Prostate gland (tissue), 2 donors: Measurements from ENCODE around the gene CCDC201. TPM values are rescaled to one million over a fixed set of nuclear protein-coding genes. Genes with fewer than 3 reads are reported as not detected.

Experiments used
- DNase-seq: peaks from one replicate; pipeline ENCODE4 v3.0.0-alpha.2; 2019; ENCODE audit warnings: low spot score
- H3K27ac ChIP-seq, 2 donors: fragments of 200-600 bp; sonication (generic); 2 replicates each; pipeline ENCODE4 v1.5.1; 2017 to 2019
- H3K27me3 ChIP-seq: fragments of 200-600 bp; sonication (generic); replicated peaks from 2 replicates; pipeline ENCODE4 v1.5.1; 2019; ENCODE audit not compliant: insufficient read depth
- H3K36me3 ChIP-seq, 2 donors: fragments of 200-600 bp; sonication (generic); 1 replicate in 1 of 2; 2 replicates in 1 of 2; pipeline versions ENCODE4 v1.5.1 to v1.8.1; 2017 to 2019
- H3K4me1 ChIP-seq: fragments of 200-600 bp; sonication (generic); replicated peaks from 2 replicates; pipeline ENCODE4 v1.5.1; 2019
- H3K4me3 ChIP-seq, 2 donors: fragments of 200-600 bp; sonication (generic); 2 replicates each; pipeline ENCODE4 v1.5.1; 2017 to 2019
- H3K9me3 ChIP-seq: fragments of 200-600 bp; sonication (generic); 2 replicates; pipeline ENCODE4 v1.5.1; 2017
- CTCF ChIP-seq, 4 experiments: fragments of 200-600 bp in 2 of 4; fragments of 450-650 bp in 2 of 4; sonication (generic) in 2 of 4; IDR thresholded peaks; 1 replicate in 3 of 4; 2 replicates in 1 of 4; pipeline ENCODE4 v1.5.1; 2016 to 2019; ENCODE audit warnings: antibody characterized with exemption in 4 of 4, mild to moderate bottlenecking in 2 of 4, moderate library complexity in 2 of 4
- POLR2A ChIP-seq: fragments of 450-650 bp; IDR thresholded peaks from one replicate; pipeline ENCODE4 v1.6.1; 2016; ENCODE audit warnings: antibody characterized with exemption, mild to moderate bottlenecking
- POLR2AphosphoS5 ChIP-seq: sonication (generic); formaldehyde crosslinking; IDR thresholded peaks from one replicate; pipeline ENCODE4 v1.6.1; 2017; ENCODE audit warnings: antibody characterized with exemption
- WGBS: methylation state at CpG from one replicate; pipeline ENCODE4 v1.1.5; 2018; 5-methylcytosine and 5-hydroxymethylcytosine counted together
- intact Hi-C: fragments of 100-400 bp; cut with DNase I; formaldehyde crosslinking; loops from one replicate; pipeline ENCODE4 v1.14.2; 2022
- total RNA-seq, 2 donors: library from RNA; depleted of rRNA; stranded (reverse); fragments of >200 nt; gene quantifications; one replicate each; pipeline ENCODE4 v1.1.0, GENCODE V29; 2016

The CCDC201 gene
- total RNA-seq, 2 donors from 2014 or later = not detected

- no peaks in the 10 kb centered on the region for H3K27me3 ChIP-seq
- intact Hi-C loops = no loop called here
- H3K9me3 ChIP-seq = no peaks in the 10 kb centered on the region
- no peaks in the 10 kb centered on the region for H3K4me1 ChIP-seq
- DNase-seq = no peak
- H3K4me3 ChIP-seq = no peak overlapping the region
- no peaks in the 10 kb centered on the region for H3K36me3 ChIP-seq
- no peak overlapping the region for H3K27ac ChIP-seq
- TF ChIP-seq POLR2AphosphoS5 = no peak
- TF ChIP-seq CTCF (IDR thresholded peaks at IDR 0.05) = no peak
- TF ChIP-seq POLR2A = no peak
Observed at GRCh38 chr7:45909561-45909960, 36.7 kb upstream of the CCDC201 start.

- TF ChIP-seq POLR2AphosphoS5 (no peak), POLR2A (no peak), CTCF (IDR thresholded peaks at IDR 0.05) (no peak)
- Histone ChIP-seq H3K4me1 (no peaks in the 10 kb centered on the region), H3K9me3 (no peaks in the 10 kb centered on the region), H3K4me3 (no peak overlapping the region), H3K36me3 (no peaks in the 10 kb centered on the region), H3K27ac (no peak overlapping the region), H3K27me3 (no peaks in the 10 kb centered on the region)
- no peak for DNase-seq
- intact Hi-C loops = no loop called here
- WGBS = 87% methylated on average over 1 of the region's 1 CpG
Observed at GRCh38 chr7:45902820-45903219, 29.9 kb upstream of the CCDC201 start.

GRCh38 chr7:45901566-45901965 is 28.7 kb upstream of the CCDC201 start:
- Histone ChIP-seq H3K9me3 (no peaks in the 10 kb centered on the region), H3K4me3 (no peak overlapping the region), H3K27me3 (no peaks in the 10 kb centered on the region), H3K36me3 (no peaks in the 10 kb centered on the region), H3K27ac (no peak overlapping the region), H3K4me1 (no peaks in the 10 kb centered on the region)
- no peak for DNase-seq
- TF ChIP-seq CTCF (IDR thresholded peaks at IDR 0.05) (no peak), POLR2AphosphoS5 (no peak), POLR2A (no peak)
- 80% methylated on average over 1 of the region's 1 CpG for WGBS
- intact Hi-C loops = no loop called here

- Histone ChIP-seq H3K4me3 (no peak overlapping the region), H3K27ac (no peak overlapping the region), H3K27me3 (no peaks in the 10 kb centered on the region), H3K4me1 (no peaks in the 10 kb centered on the region), H3K36me3 (no peaks in the 10 kb centered on the region), H3K9me3 (no peaks in the 10 kb centered on the region)
- 78% methylated on average over 2 of the region's 2 CpGs for WGBS
- TF ChIP-seq CTCF (IDR thresholded peaks at IDR 0.05) (no peak), POLR2AphosphoS5 (no peak), POLR2A (no peak)
- intact Hi-C loops = no loop called here
- no peak for DNase-seq
Observed at GRCh38 chr7:45898222-45898621, 25.3 kb upstream of the CCDC201 start.

- no peak for TF ChIP-seq POLR2A
- no peak for TF ChIP-seq CTCF (IDR thresholded peaks at IDR 0.05)
- TF ChIP-seq POLR2AphosphoS5 = no peak
- intact Hi-C loops = no loop called here
- no peaks in the 10 kb centered on the region for H3K4me1 ChIP-seq
- DNase-seq = no peak
- WGBS = 88% methylated on average over 1 of the region's 1 CpG
- H3K27ac ChIP-seq = no peak overlapping the region
- no peaks in the 10 kb centered on the region for H3K9me3 ChIP-seq
- no peak overlapping the region for H3K4me3 ChIP-seq
- H3K36me3 ChIP-seq = no peaks in the 10 kb centered on the region
- no peaks in the 10 kb centered on the region for H3K27me3 ChIP-seq
Observed at GRCh38 chr7:45897042-45897690, 24.3 kb upstream of the CCDC201 start.
